Effector CD8-positive, alpha-beta T cell (primary cell): Measurements from ENCODE around the gene NXF1.
"Not testable (repeated sequence)": the region's sequence is repeated elsewhere in the genome, so short reads cannot be mapped to it uniquely, and the experiment has no call there.

ENCODE experiments used
- DNase-seq: peaks from one replicate; lab custom pipeline; 2025; lab: John Stamatoyannopoulos, UW

NXF1 gene

GRCh38 chr11:62832336-62833234 lies 27.3 kb upstream of the NXF1 start, which contains the start of gene TEX54:
TSS of gene TEX54 (minus strand) at chr11:62832841.
- no peak for DNase-seq

DNA sequence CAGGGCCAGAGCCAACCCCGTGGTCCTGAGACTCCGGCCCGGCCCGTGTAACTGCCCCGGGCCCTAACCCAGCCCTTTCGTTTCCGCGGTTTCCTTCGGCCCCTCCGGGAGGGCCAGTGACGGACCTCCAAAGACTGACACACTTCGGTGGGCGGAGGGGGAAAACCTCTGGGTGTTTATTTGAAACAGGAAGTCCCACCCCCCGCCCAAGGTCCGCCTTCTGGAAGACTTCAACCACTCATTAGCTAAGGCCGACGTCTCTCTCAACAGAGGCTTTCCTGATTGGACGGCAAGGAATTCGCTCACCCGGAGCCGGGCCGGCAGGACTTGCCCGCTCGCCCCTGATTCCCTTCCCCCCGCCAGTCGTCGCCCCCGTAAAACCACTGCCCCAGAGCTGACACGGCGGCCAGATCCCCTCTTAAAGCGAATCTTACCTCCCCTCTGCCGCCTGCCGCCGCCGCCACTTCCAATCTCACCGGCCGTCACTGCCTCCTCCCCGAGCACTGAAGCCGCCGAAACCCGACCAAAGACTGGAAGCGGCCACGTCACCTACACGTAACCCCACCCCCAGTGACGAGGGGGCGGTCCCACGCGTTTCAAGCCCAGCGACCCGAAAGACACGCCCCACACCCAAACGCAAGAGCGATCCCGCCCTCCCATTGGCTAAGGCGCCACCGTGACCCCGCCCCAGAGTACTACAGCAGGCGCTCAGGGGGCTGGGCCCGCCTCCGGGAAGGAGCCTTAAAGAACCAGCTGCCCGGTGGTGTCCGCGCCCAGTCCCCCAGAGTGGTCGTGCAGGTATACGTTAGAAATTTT lies 26.5 kb upstream of the NXF1 start, which contains the start of gene STX5:
Gene STX5 (minus strand): TSS at position 532 of the 816 bp plus-strand sequence. CDS start 808 bp downstream, outside the sequence.
- DNase-seq = peak; percentile 100

DNA sequence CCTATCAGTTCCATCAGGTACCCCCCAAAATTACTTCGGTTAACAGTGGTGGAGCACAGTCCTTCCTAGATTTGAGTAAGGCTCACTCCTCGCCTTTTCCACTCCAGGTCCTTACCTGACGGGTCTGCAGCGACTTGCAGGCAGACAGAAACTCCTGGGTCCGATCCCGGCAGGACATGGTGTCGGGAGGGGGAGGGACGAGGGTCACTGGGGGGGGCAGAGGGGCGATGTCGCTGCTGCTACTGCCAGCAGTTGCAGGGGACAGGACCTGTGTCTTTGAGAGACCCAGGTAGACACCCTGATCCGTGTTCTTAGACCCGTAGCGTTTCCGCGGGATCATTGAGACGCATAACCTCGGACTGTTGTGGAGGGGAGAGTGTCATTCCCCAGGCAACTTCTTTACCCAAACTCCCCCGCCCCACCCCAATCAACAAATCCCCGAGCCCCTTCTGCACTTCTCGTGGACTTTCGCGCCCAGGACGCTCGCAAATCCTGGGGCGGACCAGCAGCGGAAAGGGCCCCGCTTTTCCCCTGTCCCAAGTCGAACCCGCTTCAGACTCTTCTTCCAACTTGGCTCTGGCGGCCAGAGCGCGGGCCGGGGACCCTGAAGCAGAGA lies 25.8 kb upstream of the NXF1 start:
- DNase-seq = no peak

GRCh38 chr11:62828130-62828529 lies 22.9 kb upstream of the NXF1 start:
- not testable (repeated sequence) for DNase-seq

DNA sequence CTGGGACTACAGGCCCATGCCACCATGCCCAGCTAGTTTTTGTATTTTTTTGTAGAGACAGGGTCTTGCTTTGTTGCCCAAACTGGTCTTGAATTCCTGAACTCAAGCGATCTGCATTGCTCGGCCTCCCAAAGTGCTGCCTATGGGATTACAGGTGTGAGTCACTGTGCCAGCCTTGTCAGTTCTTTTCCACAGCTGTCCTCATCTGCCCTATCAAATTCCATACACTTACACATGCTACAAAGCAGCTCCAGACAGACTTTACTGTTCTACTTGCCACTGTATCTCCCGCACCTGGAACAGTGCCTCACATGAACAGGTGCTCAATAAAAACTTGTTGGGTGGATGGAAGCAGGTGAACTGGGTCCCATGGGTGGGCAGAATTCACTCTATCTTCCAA lies 18.4 kb upstream of the NXF1 start:
- DNase-seq = no peak

DNA sequence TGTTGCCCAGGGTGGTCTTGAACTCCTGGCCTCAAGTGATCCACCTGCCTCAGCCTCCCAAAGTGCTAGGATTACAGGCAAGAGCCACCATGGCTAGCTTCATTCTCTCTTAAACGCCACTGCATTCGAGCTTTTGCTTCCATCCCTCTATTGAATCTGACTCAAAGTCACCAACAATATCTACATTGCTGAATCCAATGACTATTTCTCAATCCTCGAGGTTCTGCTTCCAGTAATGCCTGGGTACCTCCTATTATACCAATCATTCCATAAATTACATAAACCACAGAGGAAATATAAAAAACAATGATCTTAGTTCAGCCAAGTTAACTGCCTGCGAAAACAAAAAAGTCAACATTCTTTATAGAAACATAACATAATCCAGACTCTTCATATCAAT lies 11.9 kb upstream of the NXF1 start:
- DNase-seq = no peak

DNA sequence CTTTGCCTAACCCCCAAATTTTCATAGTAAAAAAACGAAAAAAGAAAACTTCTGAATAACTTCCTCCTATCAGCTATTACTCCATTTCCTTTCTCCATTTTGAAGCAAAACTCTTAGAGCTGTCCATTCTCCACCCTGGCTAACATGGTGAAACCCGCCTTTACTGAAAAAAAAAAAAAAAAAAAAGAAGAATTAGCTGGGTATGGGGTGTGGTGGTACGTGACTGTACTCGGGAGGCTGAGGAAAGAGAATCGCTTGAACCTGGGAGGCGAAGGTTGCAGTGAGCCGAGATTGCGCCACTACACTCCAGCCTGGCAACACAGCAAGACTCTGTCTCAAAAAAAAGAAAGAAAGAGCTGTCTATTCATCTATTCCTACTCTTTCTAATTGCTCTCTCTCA lies 11.3 kb upstream of the NXF1 start:
- DNase-seq = no peak

DNA sequence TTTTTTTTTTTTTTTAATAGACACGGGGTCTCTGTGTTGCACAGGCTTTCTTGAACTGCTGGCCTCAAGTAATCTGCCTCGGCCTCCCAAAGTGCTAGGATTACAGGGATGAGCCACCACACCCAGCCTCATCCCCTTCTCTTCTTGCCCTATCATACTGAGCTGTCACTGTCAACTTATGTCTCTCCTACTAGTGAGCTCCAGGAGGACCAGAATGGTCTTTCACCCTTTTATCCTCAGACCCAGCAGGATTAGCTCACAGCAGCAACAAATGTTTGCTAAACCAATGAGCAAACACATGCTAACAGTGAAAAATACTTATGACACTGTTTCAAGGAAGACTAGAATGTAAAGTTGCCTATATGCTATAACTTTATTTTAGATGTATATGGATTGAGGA lies 6.4 kb upstream of the NXF1 start:
- DNase-seq = no peak

DNA sequence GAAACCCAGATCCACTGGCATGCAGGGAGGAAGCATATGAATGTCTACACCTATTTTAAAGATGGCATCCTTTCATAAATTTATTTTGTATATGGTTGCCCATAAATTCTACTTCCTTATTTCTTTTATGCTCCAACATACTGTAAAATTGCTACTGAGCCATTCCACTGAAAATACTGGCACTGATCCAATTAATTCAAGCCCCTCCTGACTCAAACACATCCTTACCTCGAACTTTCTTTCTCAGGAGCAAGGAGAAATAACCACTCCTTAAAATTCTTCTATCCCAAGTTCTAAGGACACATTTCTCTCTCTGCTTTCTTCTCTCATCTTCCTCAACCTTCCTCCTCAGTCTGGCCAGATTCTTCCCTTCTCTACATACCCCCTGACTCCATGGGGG lies 5.5 kb upstream of the NXF1 start:
- DNase-seq = no peak

DNA sequence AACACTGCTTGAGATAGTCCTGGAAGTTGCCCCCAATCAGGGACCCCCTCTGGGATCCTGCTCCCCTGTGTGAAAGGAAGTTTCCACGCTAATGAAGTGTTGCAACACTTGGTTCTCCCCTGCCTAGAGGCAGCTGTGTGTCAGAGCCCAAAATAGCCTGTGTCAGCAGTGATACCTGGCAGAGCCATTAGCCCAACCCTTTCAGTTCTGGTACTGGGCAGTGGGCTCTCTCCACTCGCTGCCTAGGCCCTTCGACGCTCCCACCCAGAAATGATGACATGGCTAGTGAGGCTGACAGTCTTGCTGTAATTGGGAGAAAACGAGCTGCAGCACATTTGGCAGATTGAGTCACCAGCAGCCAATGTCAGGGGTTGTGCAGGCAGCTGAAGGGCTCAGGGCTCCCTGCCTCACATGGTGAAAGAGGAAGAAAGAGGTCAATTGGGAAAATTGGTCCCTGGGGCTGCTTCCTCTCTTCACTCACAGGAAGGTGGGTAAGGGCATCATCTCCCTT lies 1.4 kb upstream of the NXF1 start:
- DNase-seq = no peak

DNA sequence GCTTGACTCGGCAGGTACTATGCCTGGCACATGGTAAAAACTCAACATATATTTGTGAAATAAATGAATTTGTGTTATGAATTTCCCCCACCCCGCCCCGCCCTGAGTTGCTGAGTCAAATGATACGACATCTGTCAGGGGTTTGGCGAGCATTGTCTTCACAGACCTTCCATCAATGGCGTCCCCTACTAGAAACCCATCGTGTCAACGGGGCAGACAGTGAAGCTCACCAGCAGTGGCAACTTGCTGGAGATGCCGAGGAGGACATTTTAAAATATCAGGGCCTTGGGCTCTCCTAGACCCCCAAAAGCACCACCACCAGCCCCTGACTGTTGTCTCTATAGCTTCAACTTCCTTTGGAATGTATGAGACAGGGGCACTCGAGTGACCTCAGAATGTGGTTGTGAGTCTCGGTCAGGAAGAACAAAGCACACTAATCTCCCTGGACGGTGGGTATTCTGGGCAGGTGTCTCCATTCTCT lies 761 bp upstream of the NXF1 start:
- DNase-seq = no peak

- no peak for DNase-seq
These were observed 747 bp downstream of the NXF1 start for GRCh38 chr11:62804310-62805075.

DNA sequence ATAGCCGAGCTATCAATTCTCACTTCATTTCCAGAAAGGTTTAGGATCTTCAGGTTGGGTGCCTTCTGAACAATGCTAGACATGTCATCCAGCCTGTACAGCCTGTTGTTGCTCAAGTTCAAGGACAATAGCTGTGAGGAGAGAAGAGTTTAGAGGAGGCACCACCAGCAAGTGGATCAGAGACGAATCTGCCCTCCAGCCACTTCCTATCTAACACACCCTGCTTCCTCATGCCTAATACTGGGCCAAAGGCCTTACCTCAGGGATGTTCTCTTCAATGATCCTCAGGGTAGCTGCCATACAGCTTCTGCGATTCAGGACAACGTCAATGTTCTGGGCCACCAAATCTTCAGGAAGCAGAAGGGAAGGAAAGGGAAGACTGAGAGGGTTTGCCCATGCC lies 4.2 kb downstream of the NXF1 start:
- no peak for DNase-seq

DNA sequence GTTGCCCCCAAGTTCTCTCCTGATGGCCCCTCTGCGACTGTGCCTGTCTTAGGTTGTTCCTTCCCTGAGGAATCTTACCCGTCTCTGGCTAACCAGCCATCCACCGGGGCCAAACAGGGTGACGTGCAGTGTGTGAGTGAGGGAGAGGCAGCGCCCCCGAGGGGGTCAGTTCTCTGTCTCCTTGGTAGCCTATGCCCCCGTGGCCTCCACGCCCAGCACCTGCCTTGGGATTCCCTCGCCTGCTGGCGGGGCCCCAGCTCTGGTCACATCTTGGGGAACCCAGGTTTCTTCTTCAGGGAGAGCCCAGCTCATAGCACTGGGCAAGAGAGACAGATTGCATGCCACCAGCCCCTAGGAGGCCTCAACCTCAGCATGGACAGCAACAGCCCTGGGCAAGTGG lies 5.8 kb downstream of the NXF1 start:
- no peak for DNase-seq

- DNase-seq = no peak
These were observed 9.0 kb downstream of the NXF1 start for GRCh38 chr11:62796281-62796680.

DNA sequence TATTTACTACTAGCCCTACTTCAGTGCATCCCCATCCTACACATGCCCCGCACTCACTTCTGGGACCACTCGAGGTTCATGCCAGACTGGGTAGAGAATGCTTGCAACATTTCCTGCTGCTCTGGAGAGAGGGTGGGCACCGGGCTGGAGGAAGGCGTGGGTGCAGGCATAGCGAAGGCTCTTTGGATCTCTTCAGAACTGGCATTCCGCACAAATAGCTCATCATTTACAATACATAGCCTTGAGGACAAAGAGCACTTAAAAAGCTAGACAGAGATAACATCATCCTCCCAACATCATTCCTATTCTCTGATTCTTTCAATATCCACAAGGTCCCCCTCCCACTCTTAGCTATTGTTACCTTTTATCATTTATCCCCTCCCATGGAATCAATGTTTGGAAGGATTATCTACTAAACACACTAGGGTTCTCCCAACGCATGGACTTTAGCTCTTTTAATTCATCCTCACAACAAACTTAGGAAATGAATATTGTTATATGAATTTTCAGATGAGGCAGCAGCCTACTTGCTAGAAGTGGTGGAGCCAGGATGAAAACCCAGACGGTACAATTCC lies 11.0 kb downstream of the NXF1 start:
- DNase-seq = no peak

- peak; percentile 37 for DNase-seq
These were observed 13.1 kb downstream of the NXF1 start for GRCh38 chr11:62792202-62792575.

GRCh38 chr11:62791501-62792201 lies 13.6 kb downstream of the NXF1 start, which contains the start of gene TMEM223:
TSS of gene TMEM223 (minus strand) at chr11:62792006. CDS start at chr11:62791994, 12 bp downstream.
- DNase-seq = peak; percentile 85

GRCh38 chr11:62789576-62789975 lies 15.7 kb downstream of the NXF1 start:
- no peak for DNase-seq

- no peak for DNase-seq
These were observed 16.2 kb downstream of the NXF1 start for GRCh38 chr11:62788991-62789390.
